Neural crest cell (in vitro differentiated cells): Measurements from ENCODE around the gene TACR1. TPM values are rescaled to one million over a fixed set of nuclear protein-coding genes. Genes with fewer than 3 reads are reported as not detected.

Experiments used
- DNase-seq: peaks from one replicate; pipeline ENCODE4 v3.0.0; 2021; ENCODE audit warnings: low read depth, mixed read lengths, low spot score
- H3K27ac Mint-ChIP-seq: one replicate; pipeline ENCODE4 v1.8.0; 2021; ENCODE audit warnings: mild to moderate bottlenecking, mixed read lengths; ENCODE audit not compliant: unreplicated experiment
- H3K27me3 Mint-ChIP-seq: 2 replicates; pipeline ENCODE4 v1.8.0; 2021; ENCODE audit warnings: low read depth, mild to moderate bottlenecking, mixed read lengths
- H3K36me3 Mint-ChIP-seq: 2 replicates; pipeline ENCODE4 v1.8.0; 2021; ENCODE audit warnings: low read depth, mild to moderate bottlenecking, mixed read lengths
- H3K4me1 Mint-ChIP-seq: 2 replicates; pipeline ENCODE4 v1.8.0; 2021; ENCODE audit warnings: mixed read lengths
- H3K4me3 Mint-ChIP-seq: one replicate; pipeline ENCODE4 v1.8.0; 2021; ENCODE audit warnings: mild to moderate bottlenecking, mixed read lengths
- H3K9me3 Mint-ChIP-seq: 2 replicates; pipeline ENCODE4 v1.8.0; 2021; ENCODE audit warnings: mixed read lengths
- total RNA-seq: library from RNA; stranded (reverse); gene quantifications from 2 replicates; pipeline ENCODE4 v1.2.1, GENCODE V29; 2021
- TF ChIP-seq, protein P1 (sequence below): fragments of 200-600 bp; sonication (generic); conservative IDR thresholded peaks from 2 replicates; pipeline ENCODE4 v1.5.0; 2021; ENCODE audit warnings: antibody characterized with exemption, mild to moderate bottlenecking

TACR1 gene
- total RNA-seq, 1 donor from 2014 or later = 0.30 TPM

DNA sequence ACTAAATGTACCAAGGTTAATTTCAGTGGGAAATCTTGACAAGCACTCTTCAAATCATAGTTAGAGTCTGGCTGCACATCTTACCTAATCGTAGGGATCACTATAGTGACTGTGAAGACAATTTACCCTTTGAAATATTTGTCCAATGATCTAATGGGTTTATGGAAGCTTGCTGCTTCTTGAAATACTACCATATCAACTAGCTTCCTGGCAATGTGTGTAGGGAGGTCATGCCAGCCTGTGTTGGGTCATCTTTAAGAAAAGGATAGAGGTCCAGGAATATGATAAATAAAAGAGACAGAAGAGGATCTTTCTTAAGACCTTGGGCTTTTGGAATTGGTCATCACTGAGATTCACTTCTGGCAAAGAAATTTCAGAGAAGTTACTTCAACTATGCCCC is 156.5 kb downstream of the TACR1 start:
- no peaks in the 10 kb centered on the region for H3K36me3 Mint-ChIP-seq

DNA sequence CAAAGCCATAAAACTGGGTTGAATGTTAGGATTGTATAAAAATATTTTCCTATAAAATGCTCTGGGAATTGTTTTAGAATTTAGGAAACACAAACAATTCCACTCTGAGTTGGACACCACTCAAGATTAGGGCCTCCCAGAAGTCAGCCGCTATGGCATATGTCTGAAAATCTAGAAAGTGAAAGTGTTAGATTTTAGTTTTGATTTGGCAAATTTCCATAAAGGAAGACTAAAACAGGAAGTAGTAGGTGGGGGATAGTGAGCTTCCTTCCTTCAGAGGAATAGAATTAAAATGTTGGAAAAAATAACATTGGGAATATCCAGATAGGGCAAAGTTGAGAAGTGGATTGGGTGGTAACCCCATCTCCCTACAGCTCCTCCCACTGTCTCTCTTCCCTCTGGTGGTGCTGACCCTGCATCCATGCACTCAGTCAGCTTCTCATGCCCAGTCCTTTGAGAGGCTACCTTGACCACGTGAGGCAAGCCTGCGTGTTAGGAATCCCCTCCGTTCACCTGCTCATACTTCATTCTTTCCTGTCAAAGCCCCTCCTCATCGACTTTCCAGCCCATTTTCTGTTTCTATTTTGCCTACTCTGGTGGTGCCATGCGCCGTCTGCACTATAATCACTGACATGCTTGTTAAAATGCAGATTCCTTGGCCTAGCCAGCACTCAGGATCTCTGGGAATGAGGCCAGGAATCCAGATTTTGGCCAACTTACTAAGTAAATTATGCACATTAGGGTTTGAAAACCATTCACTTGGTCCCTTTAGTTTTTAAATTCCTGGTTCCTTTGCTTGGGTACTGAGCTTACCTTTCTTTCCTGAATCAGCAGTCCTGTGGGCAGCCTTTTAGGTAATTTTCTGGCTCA is 157.4 kb downstream of the TACR1 start:
- no peak for DNase-seq
- H3K36me3 Mint-ChIP-seq = no peaks in the 10 kb centered on the region
- TF ChIP-seq, protein P1, sequence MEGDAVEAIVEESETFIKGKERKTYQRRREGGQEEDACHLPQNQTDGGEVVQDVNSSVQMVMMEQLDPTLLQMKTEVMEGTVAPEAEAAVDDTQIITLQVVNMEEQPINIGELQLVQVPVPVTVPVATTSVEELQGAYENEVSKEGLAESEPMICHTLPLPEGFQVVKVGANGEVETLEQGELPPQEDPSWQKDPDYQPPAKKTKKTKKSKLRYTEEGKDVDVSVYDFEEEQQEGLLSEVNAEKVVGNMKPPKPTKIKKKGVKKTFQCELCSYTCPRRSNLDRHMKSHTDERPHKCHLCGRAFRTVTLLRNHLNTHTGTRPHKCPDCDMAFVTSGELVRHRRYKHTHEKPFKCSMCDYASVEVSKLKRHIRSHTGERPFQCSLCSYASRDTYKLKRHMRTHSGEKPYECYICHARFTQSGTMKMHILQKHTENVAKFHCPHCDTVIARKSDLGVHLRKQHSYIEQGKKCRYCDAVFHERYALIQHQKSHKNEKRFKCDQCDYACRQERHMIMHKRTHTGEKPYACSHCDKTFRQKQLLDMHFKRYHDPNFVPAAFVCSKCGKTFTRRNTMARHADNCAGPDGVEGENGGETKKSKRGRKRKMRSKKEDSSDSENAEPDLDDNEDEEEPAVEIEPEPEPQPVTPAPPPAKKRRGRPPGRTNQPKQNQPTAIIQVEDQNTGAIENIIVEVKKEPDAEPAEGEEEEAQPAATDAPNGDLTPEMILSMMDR = no peak
- no peaks in the 10 kb centered on the region for H3K27me3 Mint-ChIP-seq
- H3K4me1 Mint-ChIP-seq = no peaks in the 10 kb centered on the region
- H3K27ac Mint-ChIP-seq = no peak overlapping the region
- H3K9me3 Mint-ChIP-seq = no peaks in the 10 kb centered on the region
- no peak overlapping the region for H3K4me3 Mint-ChIP-seq

More for the DNA sequence above, 156.5 kb downstream of the TACR1 start:
- Mint-ChIP-seq H3K4me3 (no peak overlapping the region), H3K9me3 (no peaks in the 10 kb centered on the region), H3K27me3 (no peaks in the 10 kb centered on the region), H3K4me1 (no peaks in the 10 kb centered on the region), H3K27ac (no peak overlapping the region)
- TF ChIP-seq, protein P1 = no peak
- DNase-seq = no peak

DNA sequence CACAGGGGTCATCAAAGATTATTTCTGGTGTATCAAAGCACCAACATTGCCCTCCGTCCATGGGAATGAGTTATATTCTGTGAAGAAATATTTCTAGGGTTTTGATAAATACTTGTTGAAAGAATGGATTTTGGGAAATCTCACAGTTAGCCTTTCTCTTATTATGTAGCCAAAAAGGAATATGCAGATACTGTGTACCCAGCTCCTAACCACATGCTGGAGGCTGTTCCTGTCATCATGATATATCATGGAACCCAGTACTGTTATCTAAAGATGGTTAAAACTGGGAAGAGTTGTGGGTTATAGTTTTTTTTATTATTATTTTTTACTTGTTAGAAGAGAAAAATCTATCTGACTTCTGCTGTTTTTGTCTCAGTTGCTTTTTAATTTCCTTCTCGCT is 158.1 kb downstream of the TACR1 start:
- no peaks in the 10 kb centered on the region for H3K27me3 Mint-ChIP-seq
- TF ChIP-seq, protein P1 = no peak
- H3K27ac Mint-ChIP-seq = no peak overlapping the region
- H3K4me1 Mint-ChIP-seq = no peaks in the 10 kb centered on the region
- DNase-seq = no peak
- H3K36me3 Mint-ChIP-seq = no peaks in the 10 kb centered on the region
- no peak overlapping the region for H3K4me3 Mint-ChIP-seq
- no peaks in the 10 kb centered on the region for H3K9me3 Mint-ChIP-seq

DNA sequence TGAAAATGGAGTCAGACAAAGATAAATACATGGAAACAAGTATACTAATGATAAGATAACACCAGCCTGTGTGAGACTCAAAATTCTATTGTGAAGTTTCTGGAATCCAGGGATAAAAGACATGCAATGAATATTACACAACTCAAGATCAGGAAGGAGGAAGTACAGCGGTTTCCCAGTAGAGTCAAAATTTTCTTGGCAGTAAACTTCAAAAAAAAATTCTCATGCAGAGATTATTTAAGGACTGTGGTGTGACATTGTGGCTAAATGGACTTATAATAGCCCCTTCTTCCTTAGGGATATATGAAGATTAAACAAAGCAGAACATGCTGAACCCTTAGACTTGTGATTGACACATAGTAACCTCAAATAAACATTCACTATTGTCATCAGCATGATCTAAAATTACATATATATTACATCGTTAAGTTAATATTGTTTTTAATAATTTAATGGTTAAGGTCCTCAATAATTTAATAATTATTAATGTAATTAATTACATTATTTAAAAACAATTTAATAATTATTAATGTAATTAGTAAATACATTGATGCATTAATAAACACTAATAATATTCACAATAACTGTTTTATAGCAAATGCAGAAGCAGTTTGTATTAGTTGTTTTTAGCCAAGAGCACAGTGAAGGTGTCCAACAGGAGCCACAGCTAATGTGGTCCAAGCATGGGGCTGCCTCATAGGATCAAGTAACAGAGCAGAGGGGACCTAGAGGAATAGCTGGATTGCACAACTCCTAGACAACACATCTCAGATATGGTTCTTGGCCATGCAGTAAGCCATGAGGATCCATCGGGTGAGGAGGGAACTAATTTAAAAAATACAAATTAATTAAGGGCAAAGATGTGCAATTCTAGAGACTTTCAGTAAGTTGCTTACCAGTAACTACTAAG is 163.6 kb downstream of the TACR1 start:
- no peaks in the 10 kb centered on the region for H3K36me3 Mint-ChIP-seq
- H3K4me3 Mint-ChIP-seq = no peak overlapping the region
- H3K27me3 Mint-ChIP-seq = no peaks in the 10 kb centered on the region
- no peak overlapping the region for H3K27ac Mint-ChIP-seq
- DNase-seq = no peak
- TF ChIP-seq, protein P1 = no peak
- H3K9me3 Mint-ChIP-seq = no peaks in the 10 kb centered on the region
- H3K4me1 Mint-ChIP-seq = no peaks in the 10 kb centered on the region

DNA sequence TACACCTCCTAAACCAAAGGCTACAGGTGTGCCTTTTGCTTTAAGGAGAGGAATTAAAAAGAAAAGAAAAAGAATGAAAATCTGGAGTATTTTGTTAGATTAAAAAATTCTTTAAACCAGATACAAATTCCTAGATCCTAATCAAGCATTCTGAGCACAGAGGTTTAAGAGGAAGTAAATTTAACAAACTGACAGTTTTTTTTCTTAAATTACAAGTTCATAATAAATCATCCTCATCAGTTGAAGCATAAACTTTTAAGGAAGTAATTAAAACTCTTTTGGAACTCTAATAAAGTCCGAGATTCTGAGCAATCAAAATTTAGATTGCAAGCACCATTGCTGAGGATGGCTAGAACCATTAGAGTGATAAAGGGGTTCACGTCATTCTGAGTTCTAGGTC is 165.8 kb downstream of the TACR1 start:
- H3K9me3 Mint-ChIP-seq = no peaks in the 10 kb centered on the region
- TF ChIP-seq, protein P1 = no peak
- no peaks in the 10 kb centered on the region for H3K36me3 Mint-ChIP-seq
- no peak overlapping the region for H3K4me3 Mint-ChIP-seq
- no peak for DNase-seq
- no peaks in the 10 kb centered on the region for H3K27me3 Mint-ChIP-seq
- H3K4me1 Mint-ChIP-seq = no peaks in the 10 kb centered on the region
- H3K27ac Mint-ChIP-seq = no peak overlapping the region
